HL-60 (cell line): ENCODE measurements around the gene NEGR1.

Experiments
- POLR2AphosphoS5 ChIP-seq: IDR thresholded peaks from 2 replicates; pipeline ENCODE4 v1.6.1; 2012; ENCODE audit warnings: low read depth
- TF ChIP-seq, protein P1 (sequence below): IDR thresholded peaks from one replicate; pipeline ENCODE4 v1.5.1; 2011; ENCODE audit warnings: low read length, control low read depth, inconsistent platforms; ENCODE audit not compliant: insufficient read depth
- TF ChIP-seq, protein P2 (sequence below): IDR thresholded peaks from 2 replicates; pipeline ENCODE4 v1.6.1; 2012; ENCODE audit warnings: low read depth; ENCODE audit not compliant: insufficient replicate concordance

GRCh38 chr1:71836904-71837303 lies 445.4 kb downstream of the NEGR1 start:
- TF ChIP-seq, protein P1, sequence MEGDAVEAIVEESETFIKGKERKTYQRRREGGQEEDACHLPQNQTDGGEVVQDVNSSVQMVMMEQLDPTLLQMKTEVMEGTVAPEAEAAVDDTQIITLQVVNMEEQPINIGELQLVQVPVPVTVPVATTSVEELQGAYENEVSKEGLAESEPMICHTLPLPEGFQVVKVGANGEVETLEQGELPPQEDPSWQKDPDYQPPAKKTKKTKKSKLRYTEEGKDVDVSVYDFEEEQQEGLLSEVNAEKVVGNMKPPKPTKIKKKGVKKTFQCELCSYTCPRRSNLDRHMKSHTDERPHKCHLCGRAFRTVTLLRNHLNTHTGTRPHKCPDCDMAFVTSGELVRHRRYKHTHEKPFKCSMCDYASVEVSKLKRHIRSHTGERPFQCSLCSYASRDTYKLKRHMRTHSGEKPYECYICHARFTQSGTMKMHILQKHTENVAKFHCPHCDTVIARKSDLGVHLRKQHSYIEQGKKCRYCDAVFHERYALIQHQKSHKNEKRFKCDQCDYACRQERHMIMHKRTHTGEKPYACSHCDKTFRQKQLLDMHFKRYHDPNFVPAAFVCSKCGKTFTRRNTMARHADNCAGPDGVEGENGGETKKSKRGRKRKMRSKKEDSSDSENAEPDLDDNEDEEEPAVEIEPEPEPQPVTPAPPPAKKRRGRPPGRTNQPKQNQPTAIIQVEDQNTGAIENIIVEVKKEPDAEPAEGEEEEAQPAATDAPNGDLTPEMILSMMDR: no peak
- TF ChIP-seq, protein P2, sequence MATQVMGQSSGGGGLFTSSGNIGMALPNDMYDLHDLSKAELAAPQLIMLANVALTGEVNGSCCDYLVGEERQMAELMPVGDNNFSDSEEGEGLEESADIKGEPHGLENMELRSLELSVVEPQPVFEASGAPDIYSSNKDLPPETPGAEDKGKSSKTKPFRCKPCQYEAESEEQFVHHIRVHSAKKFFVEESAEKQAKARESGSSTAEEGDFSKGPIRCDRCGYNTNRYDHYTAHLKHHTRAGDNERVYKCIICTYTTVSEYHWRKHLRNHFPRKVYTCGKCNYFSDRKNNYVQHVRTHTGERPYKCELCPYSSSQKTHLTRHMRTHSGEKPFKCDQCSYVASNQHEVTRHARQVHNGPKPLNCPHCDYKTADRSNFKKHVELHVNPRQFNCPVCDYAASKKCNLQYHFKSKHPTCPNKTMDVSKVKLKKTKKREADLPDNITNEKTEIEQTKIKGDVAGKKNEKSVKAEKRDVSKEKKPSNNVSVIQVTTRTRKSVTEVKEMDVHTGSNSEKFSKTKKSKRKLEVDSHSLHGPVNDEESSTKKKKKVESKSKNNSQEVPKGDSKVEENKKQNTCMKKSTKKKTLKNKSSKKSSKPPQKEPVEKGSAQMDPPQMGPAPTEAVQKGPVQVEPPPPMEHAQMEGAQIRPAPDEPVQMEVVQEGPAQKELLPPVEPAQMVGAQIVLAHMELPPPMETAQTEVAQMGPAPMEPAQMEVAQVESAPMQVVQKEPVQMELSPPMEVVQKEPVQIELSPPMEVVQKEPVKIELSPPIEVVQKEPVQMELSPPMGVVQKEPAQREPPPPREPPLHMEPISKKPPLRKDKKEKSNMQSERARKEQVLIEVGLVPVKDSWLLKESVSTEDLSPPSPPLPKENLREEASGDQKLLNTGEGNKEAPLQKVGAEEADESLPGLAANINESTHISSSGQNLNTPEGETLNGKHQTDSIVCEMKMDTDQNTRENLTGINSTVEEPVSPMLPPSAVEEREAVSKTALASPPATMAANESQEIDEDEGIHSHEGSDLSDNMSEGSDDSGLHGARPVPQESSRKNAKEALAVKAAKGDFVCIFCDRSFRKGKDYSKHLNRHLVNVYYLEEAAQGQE: no peak
- TF ChIP-seq POLR2AphosphoS5: no peak
